ENCODE results near the gene NFIC.
"Not testable (repeated sequence)": the region's sequence is repeated elsewhere in the genome, so short reads cannot be mapped to it uniquely, and the experiment has no call there.

Gene NFIC

GRCh38 chr19:3365836-3366752 lies at the start of gene NFIC:
Gene NFIC (plus strand): TSS chr19:3366583. CDS start chr19:3366637, 54 bp downstream.
- no peak for FAIRE-seq

GRCh38 chr19:3316659-3317207 lies 49.6 kb upstream of the NFIC start:
- FAIRE-seq: no peak

- FAIRE-seq: no peak
Observed at GRCh38 chr19:3319643-3320353, 46.6 kb upstream of the NFIC start.

GRCh38 chr19:3320354-3320670 lies 46.1 kb upstream of the NFIC start:
- FAIRE-seq: no peak

GRCh38 chr19:3320853-3321252 lies 45.5 kb upstream of the NFIC start:
- FAIRE-seq: no peak

- FAIRE-seq: no peak
Observed at GRCh38 chr19:3321696-3322095, 44.7 kb upstream of the NFIC start.

GRCh38 chr19:3322199-3322978 lies 44.0 kb upstream of the NFIC start:
- FAIRE-seq: no peak

GRCh38 chr19:3323026-3323425 lies 43.4 kb upstream of the NFIC start:
- FAIRE-seq: no peak

- no peak for FAIRE-seq
Observed at GRCh38 chr19:3323658-3324057, 42.7 kb upstream of the NFIC start.

GRCh38 chr19:3324405-3324856 lies 42.0 kb upstream of the NFIC start:
- FAIRE-seq: no peak

GRCh38 chr19:3325451-3325850 lies 40.9 kb upstream of the NFIC start:
- no peak for FAIRE-seq

GRCh38 chr19:3328743-3329142 lies 37.6 kb upstream of the NFIC start:
- no peak for FAIRE-seq

- no peak for FAIRE-seq
Observed at GRCh38 chr19:3330047-3330446, 36.3 kb upstream of the NFIC start.

GRCh38 chr19:3332232-3332631 lies 34.2 kb upstream of the NFIC start:
- not testable (repeated sequence) for FAIRE-seq

- no peak for FAIRE-seq
Observed at GRCh38 chr19:3333020-3333583, 33.3 kb upstream of the NFIC start.

GRCh38 chr19:3333662-3334061 lies 32.7 kb upstream of the NFIC start:
- FAIRE-seq: no peak

GRCh38 chr19:3334749-3335430 lies 31.5 kb upstream of the NFIC start:
- FAIRE-seq: not testable (repeated sequence)

- FAIRE-seq: no peak
Observed at GRCh38 chr19:3335431-3336350, 30.7 kb upstream of the NFIC start.

GRCh38 chr19:3336351-3336679 lies 30.1 kb upstream of the NFIC start:
- FAIRE-seq: no peak

- no peak for FAIRE-seq
Observed at GRCh38 chr19:3336680-3337523, 29.5 kb upstream of the NFIC start.
